GM12891 (cell line): Measurements from ENCODE around the gene CD19. TPM values are rescaled to one million over a fixed set of nuclear protein-coding genes. Genes with fewer than 3 reads are reported as not detected.
"Not testable (repeated sequence)": the region's sequence is repeated elsewhere in the genome, so short reads cannot be mapped to it uniquely, and the experiment has no call there.

Source experiments
- DNase-seq: peaks from one replicate; pipeline ENCODE4 v3.0.0; 2011; ENCODE audit warnings: low spot score; ENCODE audit not compliant: insufficient read length
- FAIRE-seq: peaks from 2 replicates; lab custom pipeline; 2011; peaks lifted over from hg19 to GRCh38; lab: Jason Lieb, UNC
- PAX5 ChIP-seq: IDR thresholded peaks from 2 replicates; pipeline ENCODE4 v1.6.1; 2011; ENCODE audit warnings: low read length, moderate library complexity, mild to moderate bottlenecking; ENCODE audit not compliant: insufficient read depth, severe bottlenecking
- POLR2A ChIP-seq: IDR thresholded peaks from 2 replicates; pipeline ENCODE4 v1.6.1; 2011; ENCODE audit warnings: low read depth, low read length, control low read depth
- POLR2AphosphoS5 ChIP-seq: IDR thresholded peaks from 2 replicates; pipeline ENCODE4 v1.6.1; 2011; ENCODE audit warnings: low read depth, low read length, control low read depth
- POU2F2 ChIP-seq: IDR thresholded peaks from 2 replicates; pipeline ENCODE4 v1.6.1; 2011; ENCODE audit warnings: low read depth, mild to moderate bottlenecking, control low read depth, low read length, moderate library complexity
- SPI1 ChIP-seq: IDR thresholded peaks from 2 replicates; pipeline ENCODE4 v1.6.1; 2011; ENCODE audit warnings: low read depth, low read length, control low read depth
- TAF1 ChIP-seq: IDR thresholded peaks from 2 replicates; pipeline ENCODE4 v1.6.1; 2011; ENCODE audit warnings: low read depth, low read length, control low read depth
- polyA plus RNA-seq: library from polyadenylated mRNA; unstranded; fragments of >200 nt; gene quantifications from one replicate; pipeline ENCODE4 v1.2.1, GENCODE V29; 2012; ENCODE audit warnings: low read depth, missing spikeins, inconsistent platforms; ENCODE audit not compliant: missing spikeins

Gene CD19
- polyA plus RNA-seq: 58.8 TPM

DNA sequence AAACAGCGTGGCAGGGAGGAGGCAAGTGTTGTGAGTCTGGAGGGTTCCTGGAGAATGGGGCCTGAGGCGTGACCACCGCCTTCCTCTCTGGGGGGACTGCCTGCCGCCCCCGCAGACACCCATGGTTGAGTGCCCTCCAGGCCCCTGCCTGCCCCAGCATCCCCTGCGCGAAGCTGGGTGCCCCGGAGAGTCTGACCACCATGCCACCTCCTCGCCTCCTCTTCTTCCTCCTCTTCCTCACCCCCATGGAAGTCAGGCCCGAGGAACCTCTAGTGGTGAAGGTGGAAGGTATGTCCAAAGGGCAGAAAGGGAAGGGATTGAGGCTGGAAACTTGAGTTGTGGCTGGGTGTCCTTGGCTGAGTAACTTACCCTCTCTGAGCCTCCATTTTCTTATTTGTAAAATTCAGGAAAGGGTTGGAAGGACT, at the start of gene CD19:
CD19 (plus strand) TSS at position 171 of the 425 bp plus-strand sequence; CDS start at position 201, 30 bp downstream.
- peak; percentile 90 for FAIRE-seq
- DNase-seq: no peak
- TF ChIP-seq POLR2A (peak; percentile 62), SPI1 (no peak), PAX5 (peak; percentile 98), POLR2AphosphoS5 (peak; percentile 63; the same call in 1 of the 2 replicates), POU2F2 (no peak), TAF1 (0 out of 2 replicates have a peak, but pooled peaks have one; percentile 14)

DNA sequence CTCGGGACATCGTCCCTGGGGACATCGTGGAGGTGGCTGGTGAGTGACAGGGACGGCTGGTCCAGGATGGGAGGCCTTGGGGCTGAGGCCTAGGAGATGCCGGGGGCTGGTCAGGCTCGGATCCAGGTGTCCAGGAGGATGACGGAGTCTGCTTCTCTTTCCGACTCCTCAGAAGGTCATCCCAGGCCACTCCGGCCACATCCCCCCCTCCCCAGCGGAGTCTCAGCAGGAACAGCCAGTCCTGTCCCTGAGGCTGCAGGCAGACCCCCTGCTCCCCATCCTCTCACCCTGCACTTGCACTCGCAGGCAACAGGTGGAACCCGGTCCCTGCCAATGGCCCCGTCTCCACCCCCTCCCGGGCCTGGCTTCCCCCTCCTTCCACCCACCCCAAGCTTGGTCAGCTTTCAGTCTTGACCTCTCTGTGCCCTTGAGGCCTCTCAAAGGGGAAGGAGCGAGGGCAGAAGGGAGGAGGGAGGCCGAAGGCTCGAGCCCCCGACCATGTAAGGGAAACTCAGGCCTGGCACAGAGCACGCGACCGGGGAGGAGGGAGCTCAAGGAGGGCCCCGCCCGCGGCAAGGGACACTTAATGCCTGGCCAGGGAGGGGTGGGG, 49.1 kb upstream of the CD19 start:
- FAIRE-seq (no peak), DNase-seq (no peak)
- TF ChIP-seq POLR2AphosphoS5: no peak
- TF ChIP-seq POLR2A: no peak
- no peak for TF ChIP-seq POU2F2
- TF ChIP-seq TAF1: no peak
- TF ChIP-seq PAX5: no peak
- TF ChIP-seq SPI1: no peak

DNA sequence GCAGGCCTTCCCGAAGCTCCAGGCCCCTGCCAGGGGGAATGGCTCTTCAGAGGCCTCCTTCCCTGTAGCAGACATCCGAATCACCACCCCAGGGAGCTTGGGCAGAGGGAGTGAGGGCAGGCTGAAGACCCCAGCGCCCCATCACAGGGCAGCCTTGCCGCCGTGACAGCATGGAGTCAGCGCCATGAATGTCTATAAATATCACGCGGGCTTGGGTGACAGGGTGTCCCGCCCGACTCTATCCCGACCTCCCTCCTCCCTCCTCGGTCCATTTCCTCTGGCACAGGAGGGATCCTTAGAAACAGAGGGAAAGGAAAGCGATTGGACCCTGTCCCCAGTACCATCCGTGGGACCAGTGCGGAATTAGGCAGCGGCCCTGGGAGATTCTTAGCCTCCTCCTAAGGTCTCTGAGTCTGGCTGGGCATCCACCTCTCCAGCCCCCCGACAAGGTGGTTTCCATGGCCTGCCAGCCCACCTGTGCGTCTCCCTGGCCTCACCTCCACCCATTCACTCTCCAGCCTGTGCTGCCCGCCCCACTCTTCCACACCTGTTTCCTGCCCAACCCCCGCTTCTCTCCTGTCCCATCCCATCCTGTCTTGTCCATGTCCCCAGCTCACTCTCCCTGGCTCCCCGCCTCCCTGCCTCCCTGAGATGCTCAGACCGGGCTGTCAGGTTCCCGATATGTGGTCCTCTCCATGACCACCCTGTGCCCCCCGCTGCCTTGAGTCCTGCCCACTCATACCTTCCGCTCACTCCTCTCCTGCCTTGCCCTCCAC, 48.4 kb upstream of the CD19 start:
- TF ChIP-seq POLR2AphosphoS5 (no peak), POU2F2 (no peak), POLR2A (no peak), SPI1 (no peak), PAX5 (no peak), TAF1 (no peak)
- no peak for FAIRE-seq
- no peak for DNase-seq

DNA sequence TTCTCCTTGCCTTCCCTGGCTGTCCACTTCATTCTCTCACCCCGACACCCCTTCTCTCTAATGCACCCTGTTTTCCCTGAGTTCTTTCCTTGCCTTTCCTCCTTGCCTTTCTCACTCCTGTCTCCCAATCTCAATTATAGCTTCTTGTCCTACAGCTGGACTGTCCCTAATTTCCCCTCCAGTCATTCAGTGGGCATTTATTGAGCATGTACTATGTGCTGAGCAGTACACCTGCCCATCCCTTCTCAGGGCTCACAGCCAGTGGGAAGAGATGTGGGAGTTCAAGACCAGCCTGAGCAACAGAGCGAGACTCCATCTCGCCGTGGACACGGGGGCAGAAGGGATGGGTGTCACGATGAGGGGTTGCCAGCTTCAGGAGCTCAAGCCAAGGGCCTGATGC, 47.7 kb upstream of the CD19 start:
- TF ChIP-seq POLR2A: no peak
- no peak for TF ChIP-seq TAF1
- no peak for TF ChIP-seq POU2F2
- TF ChIP-seq POLR2AphosphoS5: no peak
- DNase-seq (no peak), FAIRE-seq (no peak)

DNA sequence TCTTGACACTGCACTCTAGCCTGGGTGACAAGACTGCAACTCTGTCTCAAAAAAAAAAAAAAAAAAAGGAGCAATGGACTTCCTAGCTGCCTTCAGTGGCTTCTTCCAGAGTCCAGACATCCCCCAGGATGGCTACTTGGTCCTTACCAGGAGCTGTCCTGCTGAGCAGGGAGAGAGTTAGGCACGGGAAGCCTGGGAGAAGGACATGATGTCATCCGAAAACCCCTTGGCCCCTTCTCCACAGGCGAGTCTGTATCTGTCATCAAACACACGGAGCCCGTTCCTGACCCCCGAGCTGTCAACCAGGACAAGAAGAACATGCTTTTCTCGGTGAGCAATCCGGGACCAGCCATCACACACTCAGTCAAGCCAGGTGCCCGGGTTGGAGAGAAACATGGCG, 44.8 kb upstream of the CD19 start:
- TF ChIP-seq PAX5: no peak
- no peak for TF ChIP-seq POLR2AphosphoS5
- TF ChIP-seq POU2F2: no peak
- TF ChIP-seq TAF1: no peak
- TF ChIP-seq POLR2A: no peak
- no peak for TF ChIP-seq SPI1
- no peak for DNase-seq
- FAIRE-seq: no peak

DNA sequence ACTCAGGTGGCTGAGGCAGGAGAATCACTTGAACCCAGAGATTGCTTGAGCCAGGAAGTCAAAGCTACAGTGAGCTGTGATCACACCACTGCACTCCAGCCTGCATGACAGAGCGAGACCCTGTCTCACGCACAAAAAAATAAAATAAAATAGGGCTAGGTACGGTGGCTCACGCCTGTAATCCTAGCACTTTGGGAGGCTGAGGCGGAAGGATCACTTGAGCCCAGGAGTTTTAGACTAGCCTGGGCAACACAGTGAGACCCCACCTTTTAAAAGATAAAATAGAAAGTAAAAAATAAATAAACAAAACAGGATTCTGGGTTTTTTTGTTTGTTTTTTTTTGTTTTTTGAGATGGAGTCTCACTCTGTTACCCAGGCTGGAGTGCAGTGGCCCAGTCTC, 41.4 kb upstream of the CD19 start:
- DNase-seq, FAIRE-seq: not testable (repeated sequence)

DNA sequence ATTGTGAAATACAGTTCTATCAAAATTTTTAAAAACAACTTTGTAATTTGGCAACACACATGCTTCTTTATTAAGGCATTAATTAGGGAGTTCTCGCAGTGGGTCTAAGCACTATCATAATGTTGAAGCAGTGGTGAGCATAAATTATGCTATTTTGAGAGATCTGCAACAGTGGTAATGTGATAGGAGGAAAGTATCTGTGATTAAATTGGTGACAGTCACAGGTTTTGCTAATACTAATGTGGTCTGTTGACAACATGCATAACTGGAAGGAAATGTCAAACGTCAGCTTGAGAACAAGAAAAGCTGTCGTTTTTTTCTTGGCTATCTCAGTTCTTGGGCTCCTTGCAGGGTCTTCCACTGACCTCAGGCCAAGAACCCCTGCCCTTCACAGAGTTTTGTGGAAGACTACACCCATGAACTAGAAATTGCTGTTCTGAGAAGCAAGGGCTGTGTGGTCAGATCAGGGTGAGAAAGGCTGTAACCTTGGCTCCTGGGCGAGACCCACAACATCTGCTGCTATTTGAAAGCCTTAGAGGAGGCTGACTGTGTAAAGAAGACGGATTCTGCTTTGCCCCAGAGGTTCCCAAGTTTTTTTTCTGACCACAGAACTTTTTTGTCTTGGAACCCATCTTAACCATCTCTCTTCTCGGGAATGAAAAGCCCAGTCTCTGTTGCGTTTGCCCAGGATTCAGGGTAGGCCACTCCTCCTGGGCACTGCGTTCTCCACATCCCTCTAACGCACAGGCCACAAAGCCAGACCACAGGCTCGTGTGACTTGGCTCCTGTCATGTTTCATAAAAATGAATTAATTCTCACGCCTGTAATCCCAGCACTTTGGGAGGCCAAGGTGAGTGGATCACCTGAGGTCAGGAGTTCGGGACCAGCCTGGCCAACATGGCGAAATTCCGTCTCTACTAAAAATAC, 39.5 kb upstream of the CD19 start:
- TF ChIP-seq SPI1 (no peak), PAX5 (no peak), POU2F2 (no peak)
- FAIRE-seq: no peak

DNA sequence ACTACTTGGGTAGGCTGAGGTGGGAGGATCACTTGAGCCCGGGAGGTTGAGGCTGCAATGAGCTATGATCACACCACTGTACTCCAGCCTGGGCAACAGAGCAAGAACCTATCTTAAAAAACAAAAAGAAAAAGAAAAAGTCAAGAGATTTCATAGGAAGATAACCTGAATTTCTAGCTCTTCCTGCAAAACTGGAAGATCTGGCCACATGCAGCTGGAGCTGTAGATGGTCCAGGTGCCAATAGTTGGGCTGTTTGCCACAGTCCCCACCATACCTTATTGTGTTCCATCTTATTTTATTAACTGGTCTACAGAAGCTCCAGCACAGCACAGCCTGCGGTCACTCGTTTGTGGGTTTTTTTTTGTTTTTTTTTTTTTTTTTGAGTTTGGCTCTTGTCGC, 38.5 kb upstream of the CD19 start:
- no peak for TF ChIP-seq PAX5
- no peak for TF ChIP-seq TAF1
- TF ChIP-seq POLR2A: no peak
- no peak for TF ChIP-seq POLR2AphosphoS5
- TF ChIP-seq POU2F2: no peak
- no peak for TF ChIP-seq SPI1
- no peak for FAIRE-seq
- no peak for DNase-seq

More for the DNA sequence above, 39.5 kb upstream of the CD19 start:
- DNase-seq: no peak

DNA sequence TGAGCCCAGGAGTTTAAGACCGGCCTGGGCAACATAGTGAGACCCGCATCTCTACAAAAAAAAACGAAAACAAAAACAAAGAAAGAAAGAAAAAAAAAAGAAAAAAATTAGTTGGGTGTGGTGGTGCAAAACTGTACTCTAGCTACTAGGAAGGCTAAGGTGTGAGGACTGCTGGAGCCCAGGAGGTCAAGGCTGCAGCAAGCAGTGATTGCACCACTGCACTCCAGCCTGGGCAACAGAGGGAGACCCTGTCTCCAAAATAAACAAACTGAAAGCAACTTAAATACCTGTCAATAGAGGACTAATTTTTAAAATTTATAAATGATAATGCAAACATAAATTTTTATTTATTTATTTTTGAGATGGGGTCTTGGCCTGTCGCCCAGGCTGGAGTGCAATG, 36.2 kb upstream of the CD19 start:
- TF ChIP-seq PAX5: no peak
- no peak for TF ChIP-seq SPI1
- no peak for TF ChIP-seq TAF1
- TF ChIP-seq POLR2A: no peak
- no peak for TF ChIP-seq POU2F2
- TF ChIP-seq POLR2AphosphoS5: no peak
- DNase-seq (no peak), FAIRE-seq (no peak)

DNA sequence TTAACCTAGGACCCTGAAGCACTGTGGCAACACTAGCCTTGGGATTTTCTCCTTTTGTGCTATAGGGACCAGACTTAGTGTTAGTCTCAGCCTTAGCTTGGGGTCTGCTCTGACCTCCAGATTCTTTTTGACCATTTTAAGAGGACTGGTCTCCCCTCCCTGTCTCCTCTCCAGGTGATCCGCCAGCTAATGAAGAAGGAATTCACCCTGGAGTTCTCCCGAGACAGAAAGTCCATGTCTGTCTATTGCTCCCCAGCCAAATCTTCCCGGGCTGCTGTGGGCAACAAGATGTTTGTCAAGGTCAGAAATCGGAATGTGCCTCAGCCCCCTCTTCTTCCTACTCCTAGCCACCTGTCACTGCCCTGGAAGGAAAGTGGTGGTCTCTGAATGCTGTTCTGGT, 33.9 kb upstream of the CD19 start:
- FAIRE-seq (no peak), DNase-seq (no peak)
- no peak for TF ChIP-seq TAF1
